ENCODE data around the gene KCNIP1. TPM values are rescaled to one million over a fixed set of nuclear protein-coding genes. Genes with fewer than 3 reads are reported as not detected.

The KCNIP1 gene
- total and polyA plus RNA-seq, 2 of the 8 experiments (the other 6 are each of a cell fraction or from before 2014, with no cell fraction given), result 0.52 to 0.83 TPM

DNA sequence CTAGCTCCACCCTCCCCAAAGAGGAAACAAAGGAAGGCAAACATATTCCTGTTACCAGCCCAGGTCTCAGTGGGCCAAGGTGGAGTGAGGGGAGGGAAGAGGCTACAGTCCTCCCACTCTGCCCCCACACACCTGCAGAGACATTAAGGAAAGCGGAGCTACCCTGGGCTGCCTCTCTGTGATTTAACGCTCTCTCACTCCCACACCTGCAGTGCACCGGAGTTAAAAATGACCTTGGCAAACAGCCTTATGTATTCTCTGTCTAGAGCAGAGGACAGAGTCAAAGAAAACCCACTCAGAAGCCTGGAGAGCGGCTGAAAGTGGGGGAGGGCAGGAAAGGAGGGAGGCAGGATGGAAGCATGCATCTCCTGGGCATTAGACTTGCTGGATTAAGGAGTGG, 32.7 kb downstream of the KCNIP1 start:
- no peak for FAIRE-seq
- DNase-seq (ENCODE audit: low read depth in 1 of 2, low spot score in 2 of 2), result no peak
- Histone ChIP-seq H3K9ac (replicated peaks in 1 of 4; ENCODE audit: extremely low read depth in 1 of 4, low read depth in 3 of 4, low read length in 3 of 4) (no peak overlapping the region), H2BK120ac (replicated peaks; ENCODE audit: low read depth, low read length) (no peak overlapping the region), H3K9me3 (ENCODE audit: insufficient read depth in 2 of 2, low read depth in 1 of 2, low read length in 1 of 2) (no peaks in the 10 kb centered on the region), H2BK12ac (ENCODE audit: low read depth, low read length) (no peak overlapping the region), H3K27me3 (replicated peaks in 1 of 4; ENCODE audit: control insufficient read depth in 3 of 4, extremely low read depth in 1 of 4, insufficient read depth in 3 of 4, low read length in 3 of 4) (no peaks in the 10 kb centered on the region; a peak in 1 of 7 replicates), H4K91ac (replicated peaks; ENCODE audit: insufficient read length, low read length) (no peak overlapping the region), H3K4me3 (ENCODE audit: extremely low read depth in 1 of 4, insufficient read depth in 2 of 4, low read depth in 3 of 4, low read length in 4 of 4) (no peak overlapping the region), H3K4me1 (replicated peaks in 1 of 4; ENCODE audit: control insufficient read depth in 3 of 4, insufficient read depth in 4 of 4, low read length in 3 of 4) (peaks cover 0 to 4% (median 2%) of the 10 kb centered on the region in 4 experiments; a peak in 2 of 7 replicates), H2BK5ac (ENCODE audit: low read depth, low read length) (0 out of 2 replicates have a peak overlapping the region, but pooled peaks have one; percentile 23), H3K4me2 (ENCODE audit: insufficient read depth in 1 of 2, low read depth in 2 of 2, low read length in 2 of 2) (no peak overlapping the region), H3K79me2 (ENCODE audit: control insufficient read depth in 1 of 2, insufficient read depth in 2 of 2, low read length in 2 of 2) (no peaks in the 10 kb centered on the region), H3K14ac (ENCODE audit: insufficient read length) (no peak overlapping the region), H3K4ac (replicated peaks; ENCODE audit: insufficient read length, low read depth, low read length) (no peak overlapping the region), H2AK5ac (ENCODE audit: low read depth, low read length) (no peak overlapping the region), H2AFZ (ENCODE audit: low read length) (no peak overlapping the region), H2BK20ac (ENCODE audit: low read length) (no peak overlapping the region), H3K56ac (replicated peaks; ENCODE audit: insufficient read length, low read depth, low read length) (no peak overlapping the region), H3K23me2 (ENCODE audit: low read depth, low read length) (no peaks in the 10 kb centered on the region), H4K5ac (ENCODE audit: insufficient read length, low read depth, low read length) (no peak overlapping the region), H3K79me1 (ENCODE audit: low read depth, low read length) (no peaks in the 10 kb centered on the region), H3K23ac (ENCODE audit: insufficient read length) (no peak overlapping the region), H2BK15ac (ENCODE audit: low read length) (no peak overlapping the region), H3K18ac (ENCODE audit: extremely low read depth, low read length) (no peak overlapping the region), H3K36me3 (ENCODE audit: control insufficient read depth in 2 of 4, insufficient read depth in 4 of 4, low read length in 3 of 4) (no peaks in the 10 kb centered on the region), H3K27ac (ENCODE audit: low read depth, low read length) (no peak overlapping the region), H4K8ac (ENCODE audit: extremely low read depth, insufficient read depth, low read length) (no peak overlapping the region), H4K20me1 (replicated peaks in 1 of 2; ENCODE audit: control insufficient read depth in 1 of 2, insufficient read depth in 2 of 2, low read length in 2 of 2) (no peaks in the 10 kb centered on the region)
- 82% methylated on average over 4 of the region's 4 CpGs; no CpG with 5 or more reads in 1 of the 2 experiments for WGBS, 2 experiments (ENCODE audit: extremely low coverage in 1 of 2, insufficient coverage in 1 of 2, insufficient read length in 1 of 2, insufficient replicate concordance in 2 of 2, low coverage in 1 of 2, low lambda C conversion rate in 2 of 2, missing lambda C conversion rate in 1 of 2)
- ChIA-PET CTCF (ENCODE audit: partially characterized antibody) (interaction anchor here (0.7 to 1.8 kb wide), 5 partner anchors 9 to 101 kb away, joined by 3 to 6 read pairs (median 3); no protein-coding TSS in a partner anchor), POLR2A (ENCODE audit: partially characterized antibody) (no interaction called here)
- TF ChIP-seq NANOG (IDR thresholded peaks at IDR 0.05; ENCODE audit: insufficient read depth, low read depth, low read length, poor library complexity, severe bottlenecking), result no peak
- no peak for TF ChIP-seq TAF1 (IDR thresholded peaks at IDR 0.05; ENCODE audit: low read depth, low read length)
- TF ChIP-seq SP2 (IDR thresholded peaks at IDR 0.05; ENCODE audit: low read length), result no peak
- TF ChIP-seq KDM4A (IDR thresholded peaks at IDR 0.05; ENCODE audit: low read depth, low read length, severe bottlenecking), result no peak
- no peak for TF ChIP-seq HDAC2 (IDR thresholded peaks at IDR 0.05; ENCODE audit: borderline replicate concordance in 1 of 2, low read depth in 2 of 2, low read length in 2 of 2)
- TF ChIP-seq CHD1 (IDR thresholded peaks at IDR 0.05; ENCODE audit: low read depth, low read length), result no peak
- no peak for TF ChIP-seq KDM1A (IDR thresholded peaks at IDR 0.05; ENCODE audit: borderline replicate concordance, low read length)
- TF ChIP-seq BRCA1 (IDR thresholded peaks at IDR 0.05; ENCODE audit: low read depth, low read length), result no peak
- no peak for TF ChIP-seq CREB1 (IDR thresholded peaks at IDR 0.05)
- no peak for TF ChIP-seq CHD2 (IDR thresholded peaks at IDR 0.05; ENCODE audit: low read length)
- no peak for TF ChIP-seq CBX8 (IDR thresholded peaks at IDR 0.05; ENCODE audit: borderline replicate concordance, low read depth, low read length)
- TF ChIP-seq, protein P1, sequence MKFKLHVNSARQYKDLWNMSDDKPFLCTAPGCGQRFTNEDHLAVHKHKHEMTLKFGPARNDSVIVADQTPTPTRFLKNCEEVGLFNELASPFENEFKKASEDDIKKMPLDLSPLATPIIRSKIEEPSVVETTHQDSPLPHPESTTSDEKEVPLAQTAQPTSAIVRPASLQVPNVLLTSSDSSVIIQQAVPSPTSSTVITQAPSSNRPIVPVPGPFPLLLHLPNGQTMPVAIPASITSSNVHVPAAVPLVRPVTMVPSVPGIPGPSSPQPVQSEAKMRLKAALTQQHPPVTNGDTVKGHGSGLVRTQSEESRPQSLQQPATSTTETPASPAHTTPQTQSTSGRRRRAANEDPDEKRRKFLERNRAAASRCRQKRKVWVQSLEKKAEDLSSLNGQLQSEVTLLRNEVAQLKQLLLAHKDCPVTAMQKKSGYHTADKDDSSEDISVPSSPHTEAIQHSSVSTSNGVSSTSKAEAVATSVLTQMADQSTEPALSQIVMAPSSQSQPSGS (IDR thresholded peaks at IDR 0.05; ENCODE audit: low read length), result no peak
- TF ChIP-seq RXRA (IDR thresholded peaks at IDR 0.05; ENCODE audit: insufficient read depth, low read depth, low read length), result no peak

All from H1 (cell line).